GM23338 (cell line): ENCODE data around the gene OLFML2B. TPM values are rescaled to one million over a fixed set of nuclear protein-coding genes. Genes with fewer than 3 reads are reported as not detected.

Experiments used
- ATAC-seq: fragments of 200-7000 bp; cut with Tn5 transposase; 3 replicates; pipeline ENCODE4 v1.9.1; 2020
- DNase-seq: peaks from one replicate; pipeline ENCODE4 v3.0.0-alpha.2; 2015; ENCODE audit warnings: low spot score
- H2AFZ ChIP-seq: fragments of 200-600 bp; sonication (generic); 2 replicates; pipeline ENCODE4 v1.8.0; 2016; ENCODE audit warnings: antibody characterized with exemption, mild to moderate bottlenecking, moderate library complexity
- H3F3A ChIP-seq: fragments of 200-600 bp; sonication (generic); replicated peaks from 2 replicates; pipeline ENCODE4 v1.8.0; 2017; ENCODE audit warnings: antibody characterized with exemption, mixed run types, low read depth
- H3K27ac ChIP-seq: fragments of 200-600 bp; sonication (generic); 2 replicates; pipeline ENCODE4 v1.6.1; 2016; ENCODE audit warnings: low read depth
- H3K27me3 ChIP-seq: fragments of 200-600 bp; sonication (generic); 2 replicates; pipeline ENCODE4 v1.8.0; 2016; ENCODE audit warnings: mild to moderate bottlenecking, mixed run types, moderate library complexity; ENCODE audit not compliant: insufficient read depth
- H3K36me3 ChIP-seq: fragments of 200-600 bp; sonication (generic); 2 replicates; pipeline ENCODE4 v1.8.0; 2016; ENCODE audit warnings: mild to moderate bottlenecking; ENCODE audit not compliant: insufficient read depth
- H3K4me1 ChIP-seq: fragments of 200-600 bp; sonication (generic); 2 replicates; pipeline ENCODE4 v1.8.0; 2016; ENCODE audit warnings: mild to moderate bottlenecking, moderate library complexity; ENCODE audit not compliant: insufficient read depth
- H3K4me2 ChIP-seq: fragments of 200-600 bp; sonication (generic); 2 replicates; pipeline ENCODE4 v1.7.1; 2017; ENCODE audit warnings: mixed run types
- H3K4me3 ChIP-seq: fragments of 200-600 bp; sonication (generic); 2 replicates; pipeline ENCODE4 v1.6.1; 2016; ENCODE audit warnings: mixed run types
- H3K79me2 ChIP-seq: fragments of 200-600 bp; sonication (generic); replicated peaks from 2 replicates; pipeline ENCODE4 v1.8.0; 2017; ENCODE audit warnings: mild to moderate bottlenecking; ENCODE audit not compliant: insufficient read depth
- H3K9me2 ChIP-seq: fragments of 200-600 bp; sonication (generic); 2 replicates; pipeline ENCODE4 v1.8.0; 2017; ENCODE audit not compliant: insufficient read depth
- H4K20me1 ChIP-seq: fragments of 200-600 bp; sonication (generic); replicated peaks from 2 replicates; pipeline ENCODE4 v1.8.0; 2017; ENCODE audit warnings: mild to moderate bottlenecking; ENCODE audit not compliant: insufficient read depth
- H3K27ac Mint-ChIP-seq: 2 replicates; pipeline ENCODE4 v1.8.0; 2020; ENCODE audit warnings: inconsistent platforms, mild to moderate bottlenecking, moderate library complexity, mixed read lengths
- H3K27me3 Mint-ChIP-seq: 3 replicates; pipeline ENCODE4 v1.8.0; 2022; ENCODE audit warnings: low read depth, mild to moderate bottlenecking, moderate library complexity, mixed read lengths, inconsistent platforms; ENCODE audit not compliant: insufficient read depth, poor library complexity
- H3K36me3 Mint-ChIP-seq: 3 replicates; pipeline ENCODE4 v1.8.0; 2021; ENCODE audit warnings: low read depth, mild to moderate bottlenecking, inconsistent platforms, moderate library complexity, mixed read lengths
- H3K4me1 Mint-ChIP-seq: 3 replicates; pipeline ENCODE4 v1.8.0; 2020; ENCODE audit warnings: mild to moderate bottlenecking, inconsistent platforms, mixed read lengths
- H3K4me3 Mint-ChIP-seq: 3 replicates; pipeline ENCODE4 v1.8.0; 2021; ENCODE audit warnings: moderate library complexity, mild to moderate bottlenecking, inconsistent platforms, mixed read lengths
- H3K9me3 Mint-ChIP-seq: 3 replicates; pipeline ENCODE4 v1.8.0; 2020; ENCODE audit warnings: moderate library complexity, mild to moderate bottlenecking, inconsistent platforms, mixed read lengths
- CREB1 ChIP-seq: fragments of 250-450 bp; sonication (Bioruptor Pico); IDR thresholded peaks from 2 replicates; pipeline ENCODE4 v1.5.0; 2020; ENCODE audit warnings: low read depth, mild to moderate bottlenecking, moderate library complexity
- CTCF ChIP-seq, 2 experiments: fragments of 200-600 bp in 1 of 2; sonication (generic) in 1 of 2; conservative IDR thresholded peaks; 2 replicates each; pipeline versions ENCODE4 v1.5.1 to v1.6.1; 2016 to 2017; ENCODE audit warnings: antibody characterized with exemption in 2 of 2, low read depth in 2 of 2, mild to moderate bottlenecking in 2 of 2, moderate library complexity in 1 of 2
- ETS1 ChIP-seq: IDR thresholded peaks from 2 replicates; pipeline ENCODE4 v1.6.1; 2016; ENCODE audit warnings: antibody characterized with exemption
- EZH2 ChIP-seq: fragments of 200-600 bp; sonication (generic); IDR thresholded peaks from one replicate; pipeline ENCODE4 v1.8.0; 2017; ENCODE audit warnings: antibody characterized with exemption, mild to moderate bottlenecking, low read depth; ENCODE audit not compliant: unreplicated experiment
- EZH2phosphoT487 ChIP-seq: fragments of 200-600 bp; sonication (generic); IDR thresholded peaks from one replicate; pipeline ENCODE4 v1.8.1; 2018; ENCODE audit warnings: antibody characterized with exemption; ENCODE audit not compliant: unreplicated experiment
- JUNB ChIP-seq: IDR thresholded peaks from one replicate; pipeline ENCODE4 v1.6.1; 2016; ENCODE audit warnings: antibody characterized with exemption; ENCODE audit not compliant: unreplicated experiment
- NANOG ChIP-seq: IDR thresholded peaks from 2 replicates; pipeline ENCODE4 v1.6.1; 2016; ENCODE audit warnings: antibody characterized with exemption, borderline replicate concordance
- POLR2AphosphoS5 ChIP-seq: IDR thresholded peaks from 2 replicates; pipeline ENCODE4 v1.6.1; 2016; ENCODE audit warnings: antibody characterized with exemption, low read depth
- REST ChIP-seq: IDR thresholded peaks from one replicate; pipeline ENCODE4 v1.6.1; 2018; ENCODE audit warnings: antibody characterized with exemption; ENCODE audit not compliant: unreplicated experiment
- STAT1 ChIP-seq: IDR thresholded peaks from one replicate; pipeline ENCODE4 v1.6.1; 2016; ENCODE audit warnings: antibody characterized with exemption; ENCODE audit not compliant: unreplicated experiment
- ZNF114 ChIP-seq: fragments of 250-450 bp; sonication (Bioruptor Pico); IDR thresholded peaks from 2 replicates; pipeline ENCODE4 v1.5.0; 2020; ENCODE audit warnings: mild to moderate bottlenecking, moderate library complexity
- ZNF331 ChIP-seq: fragments of 250-450 bp; sonication (Bioruptor Pico); IDR thresholded peaks from 2 replicates; pipeline ENCODE4 v1.5.0; 2020; ENCODE audit warnings: low read depth, mild to moderate bottlenecking, moderate library complexity
- ZNF462 ChIP-seq: fragments of 250-450 bp; sonication (Bioruptor Pico); IDR thresholded peaks from 2 replicates; pipeline ENCODE4 v1.5.0; 2020; ENCODE audit warnings: mild to moderate bottlenecking, moderate library complexity
- polyA plus RNA-seq: library from polyadenylated mRNA; unstranded; fragments of >200 nt; fragmentation: Nextera tagmentation; extraction: Ambion mirVana; gene quantifications from 2 replicates; pipeline ENCODE4 v1.2.1, GENCODE V29; 2016
- total RNA-seq: library from RNA; depleted of rRNA; stranded (reverse); fragments of >200 nt; shearing (Covaris generic); gene quantifications from 2 replicates; pipeline ENCODE4 v1.2.3, GENCODE V29; 2014

OLFML2B gene
- total and polyA plus RNA-seq, 2 experiments from 2014 or later: 2.9 to 4.3 TPM

- H3F3A ChIP-seq: no peaks in the 10 kb centered on the region
- H4K20me1 ChIP-seq: no peaks in the 10 kb centered on the region
- H3K79me2 ChIP-seq: no peaks in the 10 kb centered on the region
- H3K4me2 ChIP-seq: no peak overlapping the region
- H3K4me1 Mint-ChIP-seq: peaks cover 32% of the 10 kb centered on the region
- peaks cover 15% of the 10 kb centered on the region; the same call in 1 of the 2 replicates for H3K4me1 ChIP-seq
- H3K36me3 Mint-ChIP-seq: peaks cover 13% of the 10 kb centered on the region; the same call in 1 of the 3 replicates
- no peak overlapping the region for H2AFZ ChIP-seq
- no peaks in the 10 kb centered on the region for H3K9me2 ChIP-seq
- H3K27me3 Mint-ChIP-seq: peaks cover 3% of the 10 kb centered on the region
- no peaks in the 10 kb centered on the region for H3K27me3 ChIP-seq
- H3K27ac Mint-ChIP-seq: no peak overlapping the region
- peaks cover 3% of the 10 kb centered on the region; the same call in 2 of the 3 replicates for H3K9me3 Mint-ChIP-seq
- no peaks in the 10 kb centered on the region for H3K36me3 ChIP-seq
- DNase-seq (no peak), ATAC-seq (no peak)
- no peak overlapping the region for H3K27ac ChIP-seq
- no peak overlapping the region for H3K4me3 Mint-ChIP-seq
- TF ChIP-seq EZH2phosphoT487: no peak
- no peak for TF ChIP-seq JUNB
- TF ChIP-seq ZNF331 (CRISPR knock-in tag): no peak
- TF ChIP-seq REST: no peak
- TF ChIP-seq EZH2: no peak
- TF ChIP-seq ETS1: no peak
- TF ChIP-seq POLR2AphosphoS5: no peak
- no peak for TF ChIP-seq NANOG
- TF ChIP-seq ZNF462: no peak
- no peak for TF ChIP-seq STAT1
- no peak for TF ChIP-seq ZNF114 (CRISPR knock-in tag)
- no peak for TF ChIP-seq CTCF (conservative IDR thresholded peaks at IDR 0.05; ENCODE audit: low read depth in 2 of 2)
- no peak for TF ChIP-seq CREB1
- no peak overlapping the region for H3K4me3 ChIP-seq
These were observed 13.5 kb downstream of the OLFML2B start for GRCh38 chr1:162010175-162010506.
